Panc1 (cell line): Measurements from ENCODE around the gene CHCHD6. TPM values are rescaled to one million over a fixed set of nuclear protein-coding genes. Genes with fewer than 3 reads are reported as not detected.

Experiments used
- ATAC-seq: fragments of 200-7000 bp; cut with Tn5 transposase; 2 replicates; pipeline ENCODE4 v1.9.1; 2020; ENCODE audit warnings: mild to moderate bottlenecking, moderate library complexity
- BruUV-seq: library from RNA; stranded (reverse); fragments of 400-500 nt; replicated peaks from 2 replicates; lab custom pipeline; 2021; lab: Mats Ljungman, UMichigan
- CTCF ChIA-PET: fragments of 300-600 bp; sonication (Branson Sonifier 250); formaldehyde crosslinking; loops from one replicate; lab custom pipeline; 2022; ENCODE audit warnings: antibody characterized with exemption; lab: Charles Lee
- POLR2A ChIA-PET: fragments of 300-600 bp; sonication (Branson Sonifier 250); formaldehyde crosslinking; loops from one replicate; lab custom pipeline; 2022; ENCODE audit warnings: antibody characterized with exemption; lab: Charles Lee
- DNase-seq: peaks from one replicate; pipeline ENCODE4 v3.0.0-alpha.2; 2010; ENCODE audit warnings: low read depth, low spot score
- H3K27ac ChIP-seq: 2 replicates; pipeline ENCODE4 v1.5.1; 2011; ENCODE audit warnings: mild to moderate bottlenecking, low read length, inconsistent platforms
- H3K27me3 ChIP-seq: fragments of 200-500 bp; sonication (Bioruptor generic); 2 replicates; pipeline ENCODE4 v1.6.0; 2014; ENCODE audit warnings: low read length, inconsistent platforms; ENCODE audit not compliant: control insufficient read depth, insufficient read depth
- H3K36me3 ChIP-seq: fragments of 200-500 bp; sonication (Bioruptor generic); 2 replicates; pipeline ENCODE4 v1.5.1; 2014; ENCODE audit warnings: inconsistent platforms, mild to moderate bottlenecking, low read length, moderate library complexity; ENCODE audit not compliant: control insufficient read depth, insufficient read depth
- H3K4me1 ChIP-seq: 2 replicates; pipeline ENCODE4 v1.5.1; 2011; ENCODE audit warnings: inconsistent platforms, mild to moderate bottlenecking, low read length, moderate library complexity; ENCODE audit not compliant: control insufficient read depth, insufficient read depth
- H3K4me3 ChIP-seq, 2 experiments: 2 replicates each; pipeline ENCODE4 v1.5.1; 2011 to 2012; ENCODE audit warnings: low read depth in 2 of 2, low read length in 2 of 2, mild to moderate bottlenecking in 2 of 2, inconsistent platforms in 1 of 2, moderate library complexity in 1 of 2
- H3K9me3 ChIP-seq: fragments of 200-500 bp; sonication (Bioruptor generic); 2 replicates; pipeline ENCODE4 v1.5.1; 2014; ENCODE audit warnings: low read depth, mild to moderate bottlenecking, inconsistent platforms, low read length, moderate library complexity; ENCODE audit not compliant: control insufficient read depth, insufficient read depth
- POLR2AphosphoS5 ChIP-seq: IDR thresholded peaks from 2 replicates; pipeline ENCODE4 v1.6.1; 2012; ENCODE audit warnings: mild to moderate bottlenecking, low read depth, low read length, moderate library complexity
- SIN3A ChIP-seq: IDR thresholded peaks from 2 replicates; pipeline ENCODE4 v1.6.1; 2012; ENCODE audit warnings: low read depth, mild to moderate bottlenecking, low read length, moderate library complexity, borderline replicate concordance; ENCODE audit not compliant: insufficient read depth
- TCF7L2 ChIP-seq: IDR thresholded peaks from 2 replicates; pipeline ENCODE4 v1.6.1; 2011; ENCODE audit warnings: mild to moderate bottlenecking, low read depth, low read length, inconsistent platforms
- in situ Hi-C: cut with HindIII; loops from 2 replicates; pipeline ENCODE4 v1.10.0; 2016; ENCODE audit warnings: low sequenced_read_pairs, low pct_unique_long_range_greater_than_20kb
- intact Hi-C: fragments of 100-400 bp; cut with micrococcal nuclease; formaldehyde crosslinking; loops from one replicate; pipeline ENCODE4 v1.10.0; 2022; ENCODE audit not compliant: unreplicated experiment
- total RNA-seq: library from RNA; stranded (reverse); gene quantifications from one replicate; pipeline ENCODE4 v1.2.1, GENCODE V29; 2021; ENCODE audit not compliant: unreplicated experiment
- TF ChIP-seq, protein P1 (sequence below): fragments of 450-650 bp; IDR thresholded peaks from 2 replicates; pipeline ENCODE4 v1.5.1; 2017; ENCODE audit warnings: mild to moderate bottlenecking
- TF ChIP-seq, protein P2 (sequence below), 2 experiments: IDR thresholded peaks; 2 replicates each; pipeline ENCODE4 v1.6.1; 2011 to 2012; ENCODE audit warnings: low read depth in 2 of 2, control low read depth in 1 of 2, low read length in 1 of 2, mild to moderate bottlenecking in 1 of 2, moderate library complexity in 1 of 2; ENCODE audit not compliant: insufficient read depth in 1 of 2

CHCHD6 gene
- total RNA-seq, 1 experiment from 2014 or later = 31.5 TPM

DNA sequence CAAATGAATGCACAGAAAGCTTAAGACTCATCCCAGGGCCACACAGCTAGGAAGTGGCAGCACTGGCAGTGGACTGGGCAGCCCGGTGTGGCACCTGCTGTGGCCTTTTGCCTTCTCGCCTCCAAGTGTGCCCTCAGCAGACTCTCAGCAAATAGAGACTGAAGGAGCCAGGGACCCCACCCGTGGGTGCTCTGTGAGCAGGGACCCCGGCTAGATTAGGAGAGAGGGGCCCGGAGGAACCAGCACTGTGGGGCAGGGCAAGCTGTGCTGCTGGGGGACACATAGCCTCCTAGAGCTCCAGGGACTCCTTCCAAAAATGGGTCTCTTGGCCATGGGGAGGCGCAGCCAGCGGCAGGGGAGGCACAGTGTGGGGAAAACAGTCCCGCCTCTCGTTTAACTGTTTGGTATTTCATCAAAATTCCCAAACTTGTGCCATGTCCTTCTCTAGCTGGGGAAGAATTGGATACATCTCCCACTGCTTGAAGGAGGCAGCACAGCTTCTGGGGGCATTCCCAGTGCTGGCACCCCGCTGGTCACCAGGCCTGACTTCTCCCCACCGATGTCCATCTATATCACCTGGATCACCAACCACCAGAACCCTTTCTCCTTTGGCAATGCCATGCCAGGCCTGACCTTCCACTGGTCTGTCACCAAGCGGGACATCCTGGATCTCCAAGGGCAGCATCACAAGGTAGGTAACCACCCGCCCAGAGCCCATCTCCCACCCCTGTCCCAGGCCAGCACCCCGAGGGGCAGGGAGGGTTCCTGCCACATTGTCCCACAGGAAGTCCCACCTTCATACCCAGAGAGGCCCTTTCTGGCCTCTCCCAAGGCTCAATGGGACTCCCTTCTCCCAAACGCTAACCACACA is 37.1 kb upstream of the CHCHD6 start:
- ChIA-PET CTCF (interaction anchor here (0.6 kb wide), 2 partner anchors 11 to 439 kb away, joined by 3 to 4 read pairs; no protein-coding TSS in a partner anchor), POLR2A (no interaction called here)
- TF ChIP-seq, protein P1, sequence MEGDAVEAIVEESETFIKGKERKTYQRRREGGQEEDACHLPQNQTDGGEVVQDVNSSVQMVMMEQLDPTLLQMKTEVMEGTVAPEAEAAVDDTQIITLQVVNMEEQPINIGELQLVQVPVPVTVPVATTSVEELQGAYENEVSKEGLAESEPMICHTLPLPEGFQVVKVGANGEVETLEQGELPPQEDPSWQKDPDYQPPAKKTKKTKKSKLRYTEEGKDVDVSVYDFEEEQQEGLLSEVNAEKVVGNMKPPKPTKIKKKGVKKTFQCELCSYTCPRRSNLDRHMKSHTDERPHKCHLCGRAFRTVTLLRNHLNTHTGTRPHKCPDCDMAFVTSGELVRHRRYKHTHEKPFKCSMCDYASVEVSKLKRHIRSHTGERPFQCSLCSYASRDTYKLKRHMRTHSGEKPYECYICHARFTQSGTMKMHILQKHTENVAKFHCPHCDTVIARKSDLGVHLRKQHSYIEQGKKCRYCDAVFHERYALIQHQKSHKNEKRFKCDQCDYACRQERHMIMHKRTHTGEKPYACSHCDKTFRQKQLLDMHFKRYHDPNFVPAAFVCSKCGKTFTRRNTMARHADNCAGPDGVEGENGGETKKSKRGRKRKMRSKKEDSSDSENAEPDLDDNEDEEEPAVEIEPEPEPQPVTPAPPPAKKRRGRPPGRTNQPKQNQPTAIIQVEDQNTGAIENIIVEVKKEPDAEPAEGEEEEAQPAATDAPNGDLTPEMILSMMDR = no peak
- TF ChIP-seq POLR2AphosphoS5 = no peak
- no peak for TF ChIP-seq SIN3A
- no peak for TF ChIP-seq TCF7L2
- TF ChIP-seq, protein P2, sequence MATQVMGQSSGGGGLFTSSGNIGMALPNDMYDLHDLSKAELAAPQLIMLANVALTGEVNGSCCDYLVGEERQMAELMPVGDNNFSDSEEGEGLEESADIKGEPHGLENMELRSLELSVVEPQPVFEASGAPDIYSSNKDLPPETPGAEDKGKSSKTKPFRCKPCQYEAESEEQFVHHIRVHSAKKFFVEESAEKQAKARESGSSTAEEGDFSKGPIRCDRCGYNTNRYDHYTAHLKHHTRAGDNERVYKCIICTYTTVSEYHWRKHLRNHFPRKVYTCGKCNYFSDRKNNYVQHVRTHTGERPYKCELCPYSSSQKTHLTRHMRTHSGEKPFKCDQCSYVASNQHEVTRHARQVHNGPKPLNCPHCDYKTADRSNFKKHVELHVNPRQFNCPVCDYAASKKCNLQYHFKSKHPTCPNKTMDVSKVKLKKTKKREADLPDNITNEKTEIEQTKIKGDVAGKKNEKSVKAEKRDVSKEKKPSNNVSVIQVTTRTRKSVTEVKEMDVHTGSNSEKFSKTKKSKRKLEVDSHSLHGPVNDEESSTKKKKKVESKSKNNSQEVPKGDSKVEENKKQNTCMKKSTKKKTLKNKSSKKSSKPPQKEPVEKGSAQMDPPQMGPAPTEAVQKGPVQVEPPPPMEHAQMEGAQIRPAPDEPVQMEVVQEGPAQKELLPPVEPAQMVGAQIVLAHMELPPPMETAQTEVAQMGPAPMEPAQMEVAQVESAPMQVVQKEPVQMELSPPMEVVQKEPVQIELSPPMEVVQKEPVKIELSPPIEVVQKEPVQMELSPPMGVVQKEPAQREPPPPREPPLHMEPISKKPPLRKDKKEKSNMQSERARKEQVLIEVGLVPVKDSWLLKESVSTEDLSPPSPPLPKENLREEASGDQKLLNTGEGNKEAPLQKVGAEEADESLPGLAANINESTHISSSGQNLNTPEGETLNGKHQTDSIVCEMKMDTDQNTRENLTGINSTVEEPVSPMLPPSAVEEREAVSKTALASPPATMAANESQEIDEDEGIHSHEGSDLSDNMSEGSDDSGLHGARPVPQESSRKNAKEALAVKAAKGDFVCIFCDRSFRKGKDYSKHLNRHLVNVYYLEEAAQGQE (IDR thresholded peaks at IDR 0.05; ENCODE audit: insufficient read depth in 1 of 2, low read depth in 2 of 2, low read length in 1 of 2) = no peak
- no peaks in the 10 kb centered on the region for H3K9me3 ChIP-seq
- intact Hi-C loops (loop anchor here (10.0 kb wide), 1 partner anchor 142 kb away; the partner anchor contains the start of gene CHST13), in situ Hi-C loops (no loop called here)
- H3K27ac ChIP-seq = no peak overlapping the region
- no TSS peak for BruUV-seq
- ATAC-seq (no peak), DNase-seq (no peak)
- peaks cover 7% of the 10 kb centered on the region; the same call in 1 of the 2 replicates for H3K27me3 ChIP-seq
- no peaks in the 10 kb centered on the region for H3K36me3 ChIP-seq
- H3K4me3 ChIP-seq = no peak overlapping the region
- H3K4me1 ChIP-seq = no peaks in the 10 kb centered on the region

DNA sequence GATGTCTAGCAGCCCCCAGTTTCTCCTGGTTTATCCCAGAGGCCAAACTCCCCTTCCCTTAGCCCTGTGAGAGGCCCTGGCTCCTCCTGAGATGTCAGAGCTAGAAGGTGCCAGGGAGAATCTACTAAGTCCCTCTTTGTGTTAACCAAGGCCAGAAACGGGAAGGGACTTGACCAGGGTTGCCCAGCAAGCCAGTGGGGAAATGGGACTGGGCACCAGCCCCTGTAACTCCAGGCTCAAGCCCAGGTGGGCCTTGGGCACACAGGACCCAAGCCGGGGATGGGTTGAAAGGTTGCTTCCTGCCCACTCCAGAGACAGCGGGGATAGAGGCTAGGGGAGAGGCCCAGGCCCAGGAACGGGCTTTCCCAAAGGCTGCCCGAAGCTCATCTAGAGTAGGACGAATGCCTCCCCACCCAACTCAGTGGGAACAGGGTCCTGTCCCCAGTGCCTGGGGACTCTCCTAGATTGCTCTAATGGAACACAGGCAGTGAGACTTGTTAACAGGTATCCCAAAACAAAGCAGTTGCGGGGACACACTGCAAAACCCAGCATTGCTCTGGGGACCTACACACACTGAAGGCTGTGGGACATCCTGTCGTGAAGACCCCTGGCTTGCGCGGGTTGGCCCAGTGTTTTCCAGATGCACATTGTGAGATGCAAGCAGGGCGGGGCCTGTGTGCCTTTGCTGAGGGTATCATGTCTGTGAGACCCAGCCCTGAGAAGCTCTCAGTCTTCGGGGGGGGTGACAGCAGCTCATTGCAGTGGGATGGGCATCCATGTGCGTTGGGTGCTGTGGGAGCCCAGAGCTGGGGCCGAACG is 36.2 kb upstream of the CHCHD6 start:
- H3K4me3 ChIP-seq = no peak overlapping the region
- intact Hi-C loops = loop anchor here (10.0 kb wide), 1 partner anchor 143 kb away; the partner anchor contains the start of gene CHST13
- no peak overlapping the region for H3K27ac ChIP-seq
- H3K36me3 ChIP-seq = no peaks in the 10 kb centered on the region
- in situ Hi-C loops = no loop called here
- TF ChIP-seq TCF7L2 (no peak), POLR2AphosphoS5 (no peak), SIN3A (no peak)
- TF ChIP-seq, protein P2 (IDR thresholded peaks at IDR 0.05; ENCODE audit: insufficient read depth in 1 of 2, low read depth in 2 of 2, low read length in 1 of 2) = no peak
- TF ChIP-seq, protein P1 = no peak
- DNase-seq (no peak), ATAC-seq (no peak)
- H3K4me1 ChIP-seq = no peaks in the 10 kb centered on the region
- CTCF ChIA-PET = interaction anchor here (0.6 kb wide), 2 partner anchors 12 to 438 kb away, joined by 3 to 4 read pairs; no protein-coding TSS in a partner anchor
- POLR2A ChIA-PET = no interaction called here
- BruUV-seq = no TSS peak
- H3K9me3 ChIP-seq = no peaks in the 10 kb centered on the region
- H3K27me3 ChIP-seq = 0 out of 2 replicates have a peak, but pooled peaks cover 5% of the 10 kb centered on the region
